ENCODE data around the gene CIAO2B. TPM values are rescaled to one million over a fixed set of nuclear protein-coding genes. Genes with fewer than 3 reads are reported as not detected.

CIAO2B gene
- total RNA-seq, 1 donor from 2014 or later, result 69.4 TPM

- no peak for ATAC-seq
- Histone ChIP-seq H3K27me3 (peaks cover 20% of the 10 kb centered on the region), H3K36me3 (no peaks in the 10 kb centered on the region), H3K27ac (no peak overlapping the region), H3K4me1 (peaks cover 8% of the 10 kb centered on the region), H3K4me3 (no peak overlapping the region), H3K9me3 (no peaks in the 10 kb centered on the region)
- intact Hi-C loops (cut with DNase I), result no loop called here
- TF ChIP-seq CTCF (IDR thresholded peaks at IDR 0.05), result no peak
- no peak for DNase-seq
Measured at GRCh38 chr16:66952430-66953110, 18.4 kb upstream of the CIAO2B start.

DNA sequence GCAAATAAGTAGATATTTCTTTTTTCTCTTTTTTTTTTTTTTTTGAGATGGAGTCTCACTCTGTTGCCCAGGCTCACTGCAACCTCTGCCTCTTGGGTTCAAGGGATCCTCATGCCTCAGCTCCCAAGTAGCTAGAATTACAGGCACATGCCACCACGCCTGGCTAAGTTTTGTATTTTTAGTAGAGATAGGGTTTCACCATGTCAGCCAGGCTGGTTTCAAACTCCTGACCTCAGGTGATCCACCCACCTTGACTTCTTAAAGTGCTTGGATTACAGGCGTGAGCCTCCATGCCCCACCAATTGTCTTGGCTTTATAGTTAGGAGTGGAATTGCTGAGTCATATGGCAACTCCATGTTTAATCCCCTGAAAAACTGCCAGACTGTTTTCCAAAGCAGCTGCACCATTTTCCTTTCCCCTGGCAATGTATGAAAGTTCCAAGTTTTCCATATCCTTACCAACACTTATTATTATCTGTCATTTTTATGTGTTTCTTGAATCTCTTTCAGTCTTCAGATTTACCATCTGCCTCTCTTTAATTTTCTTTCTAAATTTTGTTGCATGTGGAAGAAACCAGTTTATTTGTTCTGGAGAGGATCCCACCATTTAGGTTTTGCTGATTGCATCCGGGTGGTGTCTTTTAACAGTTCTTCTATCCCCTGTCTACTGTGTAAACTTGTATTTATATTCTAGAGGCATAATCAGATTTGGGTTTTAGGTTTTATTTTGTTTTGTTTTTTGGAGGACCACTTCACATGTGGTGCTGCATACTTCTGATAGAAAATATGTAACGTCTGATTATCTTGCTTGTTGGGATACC lies 17.0 kb upstream of the CIAO2B start:
- H3K27me3 ChIP-seq, result peaks cover 20% of the 10 kb centered on the region
- H3K36me3 ChIP-seq, result no peaks in the 10 kb centered on the region
- H3K9me3 ChIP-seq, result no peaks in the 10 kb centered on the region
- ATAC-seq (no peak), DNase-seq (no peak)
- no peak overlapping the region for H3K27ac ChIP-seq
- H3K4me3 ChIP-seq, result no peak overlapping the region
- intact Hi-C loops (cut with DNase I), result no loop called here
- peaks cover 10% of the 10 kb centered on the region for H3K4me1 ChIP-seq
- no peak for TF ChIP-seq CTCF (IDR thresholded peaks at IDR 0.05)

- H3K27me3 ChIP-seq, result peaks cover 20% of the 10 kb centered on the region
- H3K4me1 ChIP-seq, result peaks cover 10% of the 10 kb centered on the region
- intact Hi-C loops (cut with DNase I), result no loop called here
- DNase-seq (no peak), ATAC-seq (no peak)
- no peak overlapping the region for H3K27ac ChIP-seq
- H3K36me3 ChIP-seq, result no peaks in the 10 kb centered on the region
- no peak for TF ChIP-seq CTCF (IDR thresholded peaks at IDR 0.05)
- no peak overlapping the region for H3K4me3 ChIP-seq
- no peaks in the 10 kb centered on the region for H3K9me3 ChIP-seq
Measured at GRCh38 chr16:66950437-66950836, 16.2 kb upstream of the CIAO2B start.

DNA sequence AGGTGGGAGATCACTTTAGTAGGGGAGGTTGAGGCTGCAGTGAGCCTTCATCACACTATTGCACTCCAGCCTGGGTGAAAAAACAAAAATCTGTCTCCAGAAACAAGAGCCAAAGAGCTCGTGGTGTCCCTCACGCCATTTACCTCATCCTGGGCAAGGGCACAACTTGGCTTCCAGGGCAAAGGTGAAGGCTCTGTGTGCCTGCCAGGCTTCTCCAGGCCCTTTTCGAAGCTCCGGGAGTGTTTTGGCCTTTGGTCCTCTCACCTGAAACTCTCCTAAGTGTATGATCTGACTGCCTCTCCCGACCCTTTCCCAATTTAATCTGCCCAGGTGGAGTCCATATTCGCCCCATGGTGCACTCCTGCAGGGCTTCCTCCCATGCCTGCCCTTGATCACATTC lies 15.3 kb upstream of the CIAO2B start:
- intact Hi-C loops (cut with DNase I), result no loop called here
- H3K27ac ChIP-seq, result no peak overlapping the region
- no peaks in the 10 kb centered on the region for H3K9me3 ChIP-seq
- no peak overlapping the region for H3K4me3 ChIP-seq
- no peak for DNase-seq
- no peaks in the 10 kb centered on the region for H3K36me3 ChIP-seq
- no peak for ATAC-seq
- peaks cover 20% of the 10 kb centered on the region for H3K27me3 ChIP-seq
- TF ChIP-seq CTCF (IDR thresholded peaks at IDR 0.05), result no peak
- peaks cover 10% of the 10 kb centered on the region for H3K4me1 ChIP-seq

DNA sequence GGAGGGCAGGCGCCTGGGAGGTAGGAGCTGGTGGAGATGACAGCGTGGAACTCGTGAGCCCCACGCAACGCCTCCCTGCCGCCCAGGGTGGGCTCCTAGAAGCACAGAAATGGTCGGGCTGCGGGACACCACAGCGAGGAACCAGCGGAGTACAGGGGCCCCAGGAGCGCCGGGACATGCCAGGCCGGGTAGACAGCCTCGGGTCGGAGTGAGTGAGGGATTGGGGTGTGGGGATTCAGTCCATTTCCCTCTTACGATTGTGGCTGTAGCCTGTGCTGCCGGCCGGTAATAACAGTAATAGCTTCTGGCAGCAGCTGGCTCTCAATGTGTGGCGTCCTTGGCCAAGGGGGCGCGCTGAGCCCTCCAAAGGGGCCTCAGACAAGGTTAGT lies 14.6 kb upstream of the CIAO2B start:
- no peak for DNase-seq
- peaks cover 20% of the 10 kb centered on the region for H3K27me3 ChIP-seq
- no peak for TF ChIP-seq CTCF (IDR thresholded peaks at IDR 0.05)
- no peaks in the 10 kb centered on the region for H3K9me3 ChIP-seq
- no peak for ATAC-seq
- no peak overlapping the region for H3K27ac ChIP-seq
- peaks cover 10% of the 10 kb centered on the region for H3K4me1 ChIP-seq
- peaks cover 3% of the 10 kb centered on the region for H3K36me3 ChIP-seq
- H3K4me3 ChIP-seq, result peak overlapping the region; percentile 58
- intact Hi-C loops (cut with DNase I), result no loop called here

All from upper lobe of right lung (tissue), 1 donor.